GM21717 (cell line): ENCODE data around the gene MYO16.
A peak's percentile ranks its signal among the peaks of the same experiment; 100 is the strongest.
"Not testable (repeated sequence)": the region's sequence is repeated elsewhere in the genome, so short reads cannot be mapped to it uniquely, and the experiment has no call there.

Experiments
- ATAC-seq: cut with Tn5 transposase; IDR thresholded peaks from one replicate; pipeline ENCODE4 v1.9.1; 2021; ENCODE audit warnings: mild to moderate bottlenecking, moderate library complexity; ENCODE audit not compliant: unreplicated experiment

Gene MYO16

DNA sequence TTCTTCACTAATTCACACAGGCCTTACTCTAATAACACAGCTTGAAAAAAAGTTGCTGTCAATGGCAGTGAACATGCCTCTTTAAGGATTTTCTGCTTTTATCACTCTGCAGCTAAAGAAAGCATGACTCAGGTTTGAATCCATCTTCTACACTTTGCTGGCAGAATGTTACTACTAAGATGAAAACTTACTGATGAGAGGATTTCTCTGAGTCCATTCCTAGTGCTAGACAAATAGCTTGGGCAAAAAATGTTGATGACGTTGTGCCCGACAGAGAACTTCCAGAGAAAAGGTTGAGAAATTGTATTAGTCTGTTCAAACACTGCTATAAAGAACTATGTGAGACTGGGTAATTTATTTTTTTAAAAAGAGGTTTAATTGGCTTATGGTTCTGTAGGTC is 585.0 kb downstream of the MYO16 start:
- no peak for ATAC-seq

DNA sequence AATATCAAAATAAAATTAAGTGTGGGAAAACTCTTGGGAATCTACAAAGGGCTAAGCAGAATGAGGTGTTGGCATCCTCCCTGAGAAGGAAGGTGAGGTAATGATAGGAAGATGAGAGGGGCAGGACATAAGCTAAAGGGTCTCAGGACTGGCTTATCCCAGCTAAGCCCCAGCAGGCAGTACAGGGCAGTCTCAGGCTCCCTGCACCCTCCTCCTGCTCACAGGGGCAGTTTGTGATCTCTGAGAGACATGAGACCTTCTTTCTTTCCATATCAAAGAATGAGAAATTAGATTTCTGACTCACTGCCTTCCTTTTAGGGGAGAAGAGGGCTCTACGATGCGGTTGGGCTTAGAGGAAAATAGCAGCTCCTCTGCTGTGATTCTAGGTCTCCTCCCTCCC is 586.0 kb downstream of the MYO16 start:
- ATAC-seq: no peak

DNA sequence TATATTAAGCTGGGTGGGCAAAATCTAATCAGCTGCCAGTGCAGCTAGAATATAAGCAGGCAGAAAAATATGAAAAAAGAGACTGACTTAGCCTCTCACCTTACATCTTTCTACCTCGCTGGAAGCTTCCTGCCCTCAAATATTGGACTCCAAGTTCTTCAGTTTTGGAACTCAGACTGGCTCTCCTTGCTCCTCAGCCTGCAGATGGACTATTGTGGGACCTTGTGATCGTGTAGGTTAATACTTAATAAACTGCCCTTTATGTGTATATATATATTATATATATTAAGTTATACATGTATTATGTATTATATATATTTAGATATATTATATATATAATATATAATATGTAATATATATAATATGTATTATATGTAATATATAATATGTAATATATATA is 588.1 kb downstream of the MYO16 start:
- ATAC-seq: not testable (repeated sequence)

DNA sequence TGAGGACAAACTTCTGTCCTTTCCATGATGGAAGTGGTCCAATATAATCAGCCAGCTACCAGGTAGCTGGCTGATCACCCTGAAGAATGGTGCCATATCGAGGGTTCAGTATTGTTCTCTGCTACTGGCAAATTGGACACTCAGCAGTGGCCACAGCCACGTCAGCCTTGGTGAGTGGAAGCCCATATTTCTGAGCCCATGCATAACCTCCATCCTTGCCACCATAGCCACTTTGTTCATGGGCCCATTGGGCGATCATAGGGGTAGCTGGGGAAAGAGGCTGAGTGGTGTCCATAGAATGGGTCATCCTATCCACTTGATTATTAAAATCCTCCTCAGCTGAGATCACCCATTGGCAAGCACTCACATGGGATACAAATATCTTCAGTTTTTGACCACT is 591.2 kb downstream of the MYO16 start:
- no peak for ATAC-seq

DNA sequence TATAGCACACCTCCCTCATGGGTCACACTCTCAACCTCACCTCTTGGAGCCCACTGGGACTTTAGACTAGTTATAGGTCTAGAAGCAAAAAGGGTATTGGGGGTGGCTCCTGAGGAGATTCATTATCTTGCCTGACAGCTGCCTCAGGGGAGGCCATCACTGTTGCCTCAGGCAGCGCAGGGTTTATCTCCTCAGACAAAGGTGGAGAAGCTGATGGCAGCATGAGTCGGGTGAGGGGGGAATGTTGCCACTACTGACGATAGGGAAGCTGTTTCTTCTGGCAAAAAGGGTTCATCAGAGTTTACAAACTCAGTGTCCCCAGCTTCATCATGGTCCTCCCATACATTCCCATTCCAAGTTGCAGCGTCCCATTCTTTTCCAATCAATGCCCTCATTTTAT is 594.6 kb downstream of the MYO16 start:
- no peak for ATAC-seq

DNA sequence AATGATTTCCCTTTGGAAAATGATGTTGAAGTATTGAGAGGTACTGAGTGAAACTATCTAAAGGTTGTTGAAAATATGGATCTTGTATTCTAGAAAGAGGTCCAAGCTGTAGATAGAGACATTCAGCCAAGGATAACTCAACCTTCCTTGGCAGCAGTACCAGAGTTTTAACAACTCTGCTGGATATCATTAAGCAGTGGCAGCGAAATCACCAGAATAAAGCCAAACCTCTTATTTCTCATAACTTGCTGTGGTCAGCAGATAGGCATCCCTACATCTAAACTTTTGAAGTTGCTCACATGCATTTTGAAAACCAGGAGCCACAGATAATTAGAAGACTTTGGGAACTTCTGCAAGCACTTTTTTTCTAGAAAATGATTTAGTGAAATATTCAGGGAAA is 597.2 kb downstream of the MYO16 start:
- ATAC-seq: no peak

DNA sequence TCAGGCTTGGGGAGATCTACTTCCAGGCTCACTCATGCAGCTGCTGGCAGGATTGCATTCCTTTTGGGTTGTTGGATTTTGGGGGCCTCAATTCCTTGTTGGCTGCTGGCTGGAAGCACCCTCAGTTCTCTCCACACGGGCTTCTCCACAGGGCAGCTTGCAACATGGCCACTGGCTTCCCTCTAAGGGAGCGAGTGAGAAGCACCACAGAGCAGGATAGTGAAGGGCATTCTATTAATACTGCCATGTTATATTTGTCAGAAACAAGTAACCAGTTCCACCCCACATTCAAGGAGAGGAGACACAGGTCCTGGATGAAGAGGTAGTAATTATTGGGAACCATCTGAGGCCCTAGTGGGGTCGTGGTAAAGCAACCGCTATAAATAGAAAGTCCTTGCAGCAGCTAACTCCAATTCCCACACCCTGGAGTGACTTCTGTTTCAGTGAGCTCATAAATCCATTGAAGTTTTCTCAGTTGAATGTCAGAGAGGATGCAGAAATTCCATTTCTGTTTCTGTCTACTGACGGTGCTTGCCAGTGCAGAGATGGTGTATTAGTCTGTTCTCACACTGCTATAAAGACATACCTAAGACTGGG is 598.0 kb downstream of the MYO16 start:
- ATAC-seq: no peak

DNA sequence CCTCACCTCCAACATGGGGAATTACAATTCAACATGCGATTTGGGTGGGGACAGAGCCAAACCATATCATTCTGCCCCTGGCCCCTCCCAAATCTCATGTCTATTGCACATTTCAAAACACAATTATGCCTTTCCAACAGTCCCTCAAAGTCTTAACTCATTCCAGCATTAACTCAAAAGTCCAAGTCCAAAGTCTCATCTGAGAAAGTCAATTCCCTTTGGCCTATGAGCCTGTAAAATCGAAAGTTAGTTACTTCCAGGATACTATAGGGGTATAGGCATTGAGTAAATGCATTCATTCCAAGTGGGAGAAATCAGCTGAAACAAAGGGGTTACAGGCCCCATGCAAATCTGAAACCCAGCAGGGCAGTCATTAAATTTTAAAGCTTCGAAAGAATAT is 598.8 kb downstream of the MYO16 start:
- ATAC-seq: no peak

DNA sequence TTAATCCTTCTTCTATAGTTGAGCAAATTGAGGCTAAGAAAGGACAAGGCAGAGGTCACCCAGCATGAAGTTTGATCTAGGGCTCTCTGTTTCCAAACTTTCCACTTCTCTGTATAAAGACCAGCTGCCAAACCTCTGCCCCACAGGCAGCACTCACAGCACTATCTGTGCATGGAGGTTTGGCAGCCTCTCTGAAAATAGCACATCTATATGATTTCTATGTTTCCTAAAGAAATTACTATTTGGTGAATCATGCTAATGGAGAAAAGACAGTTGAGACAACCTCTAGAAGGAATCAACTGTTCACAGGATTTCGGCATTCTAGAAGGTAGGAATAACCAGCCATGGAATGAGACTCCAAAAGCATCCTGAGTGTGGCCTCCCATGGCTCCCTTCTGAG is 602.5 kb downstream of the MYO16 start:
- ATAC-seq: no peak

DNA sequence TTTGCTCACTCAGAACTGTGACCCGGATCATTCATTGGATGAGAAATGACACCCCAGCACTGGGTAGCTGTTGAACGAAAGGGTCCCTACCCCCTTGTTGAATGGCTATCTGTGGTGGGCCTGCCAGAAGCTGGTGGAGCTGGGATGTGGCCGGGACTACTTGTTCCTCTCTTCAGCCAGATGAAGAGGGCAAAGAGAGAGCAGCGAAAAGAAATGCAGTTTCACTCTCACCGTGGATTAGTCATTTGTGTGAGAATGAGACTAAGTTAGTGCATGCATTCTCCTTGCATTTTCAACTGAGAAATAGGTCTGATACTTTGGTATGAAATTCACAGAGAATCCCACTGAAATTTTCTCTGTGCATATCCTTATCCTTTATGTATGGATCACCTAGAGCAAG is 603.9 kb downstream of the MYO16 start:
- peak; percentile 88 for ATAC-seq

DNA sequence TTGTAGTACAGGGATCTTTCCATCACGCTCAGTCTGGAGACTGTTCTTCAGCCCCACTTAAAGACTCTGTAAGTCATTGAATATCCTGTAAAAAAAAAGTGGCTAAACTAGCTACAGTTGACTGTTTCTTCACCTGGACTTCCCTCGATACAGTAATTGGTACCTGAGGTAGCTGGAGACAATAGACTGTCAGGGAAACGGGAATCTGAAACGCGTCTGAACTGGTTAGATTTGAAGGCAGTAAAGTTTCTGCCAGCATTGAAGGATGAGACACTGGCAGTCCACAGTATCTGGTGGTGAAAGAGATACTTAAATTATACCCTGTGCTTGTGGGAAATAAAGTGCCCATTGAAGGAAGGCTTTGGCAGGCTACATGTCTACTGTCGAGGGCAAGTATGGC is 606.5 kb downstream of the MYO16 start:
- no peak for ATAC-seq

DNA sequence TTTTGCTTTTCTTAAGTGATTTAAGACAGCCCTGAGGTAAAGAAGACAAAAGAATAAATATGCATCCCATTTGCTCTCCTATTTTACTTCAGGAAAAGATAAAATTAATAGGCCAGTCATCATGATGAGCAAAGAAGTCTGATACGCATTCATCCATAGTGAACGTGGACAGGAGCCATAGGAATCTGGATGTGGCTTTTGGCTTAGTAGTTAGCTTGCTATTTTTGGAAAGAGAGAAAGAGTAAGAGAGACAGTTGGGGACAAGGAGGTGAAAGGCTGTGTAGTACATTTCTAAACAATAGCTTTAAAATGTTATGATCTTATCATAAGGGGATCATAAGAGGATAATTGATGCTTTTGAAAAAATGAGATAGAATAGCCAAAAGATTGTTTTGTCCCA is 611.7 kb downstream of the MYO16 start:
- no peak for ATAC-seq

DNA sequence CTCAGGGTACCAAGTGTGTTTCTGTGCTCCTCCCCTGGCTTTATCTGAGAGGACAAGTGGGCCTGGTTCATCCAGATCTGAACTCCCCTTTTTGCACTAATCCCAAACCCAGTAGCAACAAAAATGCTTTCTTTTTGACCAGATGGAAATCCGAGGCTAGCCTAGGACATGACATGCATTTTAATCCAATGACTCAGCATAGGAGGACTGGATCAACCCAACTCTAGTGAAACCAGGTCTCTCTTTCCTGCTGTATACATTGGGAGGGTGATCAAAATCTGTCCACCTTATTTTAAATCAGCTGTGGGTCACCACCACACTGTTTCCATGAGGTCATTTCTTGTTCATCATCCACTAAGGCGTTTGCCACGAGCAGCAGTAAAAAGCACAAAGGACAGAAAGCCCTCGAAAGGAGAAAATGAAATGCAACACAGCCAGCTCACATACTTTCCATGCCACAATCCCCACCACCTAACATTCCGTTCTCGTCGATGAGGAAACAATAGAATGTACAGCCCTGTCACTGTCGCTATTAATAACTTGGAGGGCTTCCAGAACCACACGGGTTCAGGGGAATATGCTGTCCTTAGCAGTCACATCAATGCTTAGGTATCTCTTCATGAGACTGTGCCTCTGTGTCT is 614.0 kb downstream of the MYO16 start:
- ATAC-seq: no peak

DNA sequence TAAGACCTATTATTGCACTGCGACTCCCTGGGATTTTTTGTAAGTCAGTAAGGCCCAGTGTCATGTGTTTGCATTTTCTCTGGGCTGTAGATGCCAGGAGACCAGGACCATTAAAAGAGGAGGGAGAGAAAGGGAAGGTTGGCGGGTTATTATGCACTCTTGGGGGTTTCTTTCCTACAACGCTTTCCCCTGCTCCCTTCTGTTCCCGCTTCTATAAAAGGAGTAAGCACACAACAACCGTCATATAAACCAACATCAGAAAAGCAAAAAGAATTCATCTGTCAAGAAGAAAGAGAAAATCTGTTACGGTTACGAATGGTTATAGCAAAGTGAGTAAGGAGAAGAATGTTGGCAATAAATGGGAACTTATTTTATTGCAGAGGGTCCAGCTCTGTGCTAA is 615.2 kb downstream of the MYO16 start:
- no peak for ATAC-seq

DNA sequence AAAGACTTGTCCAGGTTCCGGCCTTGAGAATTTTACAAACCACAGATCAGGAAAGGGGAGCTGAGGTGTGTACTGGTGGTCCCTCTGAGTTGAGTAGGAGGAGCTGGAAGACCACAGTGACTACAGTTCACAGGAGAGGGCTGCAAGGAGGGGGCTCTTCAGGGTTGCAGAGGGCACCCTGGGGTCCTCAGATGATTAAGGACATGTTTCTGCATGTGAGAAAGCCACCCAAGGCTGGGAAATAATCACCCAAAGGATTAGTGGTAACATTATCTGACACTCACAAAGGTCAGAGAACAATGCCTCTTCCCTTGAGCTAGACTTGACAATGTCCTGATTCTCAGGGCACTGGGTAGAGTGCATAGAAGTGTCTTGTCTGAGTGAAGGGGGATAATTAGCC is 616.6 kb downstream of the MYO16 start:
- no peak for ATAC-seq

DNA sequence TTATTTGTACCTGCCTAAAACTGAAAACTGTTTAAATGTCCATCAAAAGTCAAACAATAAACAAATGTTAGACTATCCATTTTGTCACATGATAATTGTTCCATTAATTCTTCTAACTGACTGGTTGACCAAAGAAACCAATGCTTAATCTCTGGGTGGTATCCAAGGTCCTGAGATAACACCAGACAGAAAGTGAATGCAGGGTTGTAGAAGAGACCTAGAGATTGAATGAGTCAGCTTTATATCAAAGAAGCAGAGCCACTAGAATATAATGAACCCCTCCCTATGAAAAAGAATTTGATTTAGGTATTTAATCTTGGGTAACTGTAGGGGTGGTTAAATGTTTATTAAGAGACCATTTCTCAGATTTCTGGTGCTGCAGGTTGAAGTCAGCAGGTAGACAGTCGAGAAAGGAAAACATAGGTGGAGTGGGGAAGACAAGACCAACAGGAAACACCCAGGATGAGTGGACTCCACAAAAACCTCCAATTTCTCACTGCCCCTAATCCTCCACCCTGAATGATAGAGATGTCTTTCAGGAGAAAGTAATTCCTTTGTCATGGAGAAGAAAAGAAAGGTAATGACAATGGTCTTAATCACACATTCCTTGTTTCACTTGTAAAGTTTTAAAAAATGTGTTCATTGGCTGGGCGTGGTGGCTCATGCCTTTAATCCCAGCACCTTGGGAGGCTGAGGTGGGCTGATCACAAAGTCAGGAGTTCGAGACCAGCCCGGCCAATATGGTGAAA is 620.5 kb downstream of the MYO16 start:
- ATAC-seq: no peak

DNA sequence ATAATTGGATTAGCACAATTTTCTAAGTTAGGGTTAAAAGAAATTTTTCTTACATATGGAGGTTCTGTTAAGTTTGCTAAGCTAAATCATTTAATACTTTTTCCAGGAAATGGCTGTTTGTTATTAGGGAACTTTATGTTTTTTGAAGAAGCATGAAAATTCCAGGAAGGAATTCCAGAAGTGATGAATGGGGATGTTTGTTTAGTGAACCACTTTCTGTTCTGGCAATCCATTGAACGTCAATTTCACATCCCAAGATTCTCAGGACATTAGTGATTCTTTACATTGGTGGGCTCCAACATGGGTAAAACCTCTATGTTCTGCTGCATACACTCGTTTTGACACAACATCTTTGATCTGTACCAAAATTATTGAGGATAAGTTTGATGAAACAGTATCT is 622.5 kb downstream of the MYO16 start:
- ATAC-seq: no peak

DNA sequence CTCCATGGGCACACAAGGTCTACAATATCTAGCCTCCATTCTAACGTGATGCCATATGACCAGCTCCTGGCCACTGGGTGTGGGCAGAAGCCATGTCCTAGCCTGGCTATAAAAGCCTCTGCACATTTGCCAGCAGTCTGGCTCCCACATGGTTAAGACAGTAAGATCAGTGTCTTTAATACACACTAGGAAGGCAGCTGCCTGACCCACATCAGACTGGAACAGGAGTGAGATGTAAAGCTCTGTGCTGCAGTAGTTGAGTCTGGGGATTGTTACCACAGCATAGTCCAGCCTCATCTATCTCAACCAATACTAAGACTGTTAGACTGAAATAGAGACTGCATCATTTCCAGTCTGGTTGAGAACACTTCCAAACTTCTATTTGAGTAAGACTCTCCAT is 623.9 kb downstream of the MYO16 start:
- no peak for ATAC-seq

DNA sequence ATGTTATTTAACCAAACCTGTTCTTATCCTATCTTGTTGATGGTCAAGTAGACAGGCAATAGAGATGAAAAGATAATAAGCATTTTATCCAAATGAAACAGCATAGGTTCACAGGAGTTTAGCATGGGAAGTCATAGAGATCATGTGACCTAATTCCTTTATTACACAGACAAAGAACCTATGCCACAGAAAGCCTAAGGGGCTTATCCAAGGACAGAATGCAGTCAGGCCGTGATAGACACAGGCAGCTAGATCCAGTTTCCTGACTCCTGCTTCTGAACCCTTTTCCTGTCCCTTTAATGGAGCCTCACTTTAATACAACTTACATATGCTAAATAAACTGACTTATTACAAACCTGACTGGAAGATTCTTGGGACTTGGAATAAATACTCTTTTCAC is 624.9 kb downstream of the MYO16 start:
- no peak for ATAC-seq

DNA sequence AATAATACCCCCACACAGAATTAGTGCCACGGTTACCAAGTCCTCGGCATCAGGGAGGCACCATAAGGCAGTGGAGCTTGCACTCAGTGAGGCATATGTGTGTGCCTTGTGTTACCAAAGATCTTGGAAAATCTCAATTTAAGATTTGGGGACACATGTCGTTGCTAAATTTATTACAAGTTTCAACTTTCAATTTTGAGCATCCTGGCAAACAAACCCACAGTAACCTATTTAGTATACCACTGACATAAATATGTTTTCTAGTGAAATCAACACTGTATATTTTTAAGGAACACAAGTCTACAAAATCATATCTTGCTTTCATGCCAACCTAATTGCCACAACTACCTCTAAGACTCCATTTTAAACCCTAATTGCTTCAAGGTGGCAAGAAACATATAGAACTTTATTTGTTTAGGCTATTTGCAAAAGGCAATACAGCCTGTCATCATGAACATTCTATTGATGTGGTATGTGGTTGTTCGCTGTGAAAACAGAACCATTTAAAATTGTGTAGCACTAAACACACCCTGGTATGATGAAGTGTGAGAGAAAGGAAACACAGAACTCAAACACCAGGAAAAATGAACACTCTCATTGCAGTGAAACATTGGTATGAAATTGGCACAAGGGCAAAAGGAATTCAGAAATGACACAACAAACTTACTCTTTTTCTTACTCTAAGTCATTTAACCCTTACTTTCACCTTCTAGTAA is 625.9 kb downstream of the MYO16 start:
- no peak for ATAC-seq

DNA sequence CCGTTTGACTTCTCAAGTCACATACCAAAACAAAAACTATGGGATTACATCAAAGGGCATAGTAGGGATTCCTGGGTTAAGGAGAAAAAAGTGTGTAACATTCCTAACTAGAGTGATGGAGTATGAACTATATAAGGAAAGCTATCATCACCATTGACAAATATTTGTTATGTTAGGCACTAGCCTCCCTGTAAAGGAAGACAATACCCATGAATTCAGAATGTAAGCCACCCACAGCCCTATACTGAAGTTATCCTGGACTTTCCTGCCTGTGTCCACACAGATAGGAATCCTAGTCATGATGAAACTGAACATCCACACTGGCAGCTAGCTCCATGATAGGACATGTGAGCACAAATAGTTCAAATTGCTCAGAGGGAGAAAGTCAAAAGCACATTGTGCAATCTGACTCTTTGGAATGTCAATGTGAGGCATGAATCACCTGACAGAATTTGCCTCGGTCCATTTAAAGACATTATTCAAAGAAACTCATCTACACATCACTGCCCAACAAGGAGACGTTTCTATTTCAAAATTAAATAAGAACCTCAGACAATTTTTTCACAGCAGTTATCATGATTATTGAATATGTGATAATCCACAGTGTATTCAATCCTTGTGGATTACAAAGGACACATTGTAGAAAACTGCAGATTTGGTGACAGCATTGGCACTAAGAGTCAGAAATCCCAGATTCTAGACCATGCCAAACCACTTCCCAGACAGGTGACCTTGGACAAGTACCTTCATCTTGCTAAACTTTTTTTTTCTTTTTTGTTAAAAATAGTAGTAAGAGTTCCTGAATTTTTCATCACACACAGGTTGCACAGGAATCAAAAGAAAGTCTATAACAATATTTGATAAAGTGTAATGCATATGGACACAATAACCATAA is 627.7 kb downstream of the MYO16 start:
- ATAC-seq: no peak
